Daoy (cell line): ENCODE measurements around the gene LAMA3. TPM values are rescaled to one million over a fixed set of nuclear protein-coding genes. Genes with fewer than 3 reads are reported as not detected.

ENCODE experiments used
- DNase-seq: peaks from one replicate; pipeline ENCODE4 v3.0.0-alpha.2; 2015; ENCODE audit warnings: low read depth
- total RNA-seq: library from RNA; depleted of rRNA; stranded (reverse); fragments of >200 nt; shearing (Covaris generic); gene quantifications from 2 replicates; pipeline ENCODE4 v1.2.3, GENCODE V29; 2014

The LAMA3 gene
- total RNA-seq, 1 experiment from 2014 or later = 1.4 TPM

DNA sequence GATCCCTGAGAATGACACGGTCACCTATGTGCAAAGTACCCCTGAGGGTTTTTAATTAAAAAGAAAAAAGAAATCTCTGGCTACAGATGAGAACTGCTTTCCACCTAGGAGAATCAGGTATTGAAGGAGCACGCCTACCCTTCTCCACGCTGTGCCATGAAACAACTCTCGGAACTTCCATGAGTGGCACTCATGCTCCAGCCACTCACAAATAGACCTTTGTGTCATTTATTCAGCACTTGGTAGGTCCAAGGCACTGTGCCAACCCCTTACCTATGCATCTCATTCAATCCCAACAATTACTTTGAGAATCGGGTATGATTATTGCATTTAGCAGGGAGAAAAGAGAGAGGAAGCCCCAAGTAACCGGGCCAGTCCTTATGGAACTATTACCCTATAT is 280.4 kb downstream of the LAMA3 start:
- DNase-seq = no peak

DNA sequence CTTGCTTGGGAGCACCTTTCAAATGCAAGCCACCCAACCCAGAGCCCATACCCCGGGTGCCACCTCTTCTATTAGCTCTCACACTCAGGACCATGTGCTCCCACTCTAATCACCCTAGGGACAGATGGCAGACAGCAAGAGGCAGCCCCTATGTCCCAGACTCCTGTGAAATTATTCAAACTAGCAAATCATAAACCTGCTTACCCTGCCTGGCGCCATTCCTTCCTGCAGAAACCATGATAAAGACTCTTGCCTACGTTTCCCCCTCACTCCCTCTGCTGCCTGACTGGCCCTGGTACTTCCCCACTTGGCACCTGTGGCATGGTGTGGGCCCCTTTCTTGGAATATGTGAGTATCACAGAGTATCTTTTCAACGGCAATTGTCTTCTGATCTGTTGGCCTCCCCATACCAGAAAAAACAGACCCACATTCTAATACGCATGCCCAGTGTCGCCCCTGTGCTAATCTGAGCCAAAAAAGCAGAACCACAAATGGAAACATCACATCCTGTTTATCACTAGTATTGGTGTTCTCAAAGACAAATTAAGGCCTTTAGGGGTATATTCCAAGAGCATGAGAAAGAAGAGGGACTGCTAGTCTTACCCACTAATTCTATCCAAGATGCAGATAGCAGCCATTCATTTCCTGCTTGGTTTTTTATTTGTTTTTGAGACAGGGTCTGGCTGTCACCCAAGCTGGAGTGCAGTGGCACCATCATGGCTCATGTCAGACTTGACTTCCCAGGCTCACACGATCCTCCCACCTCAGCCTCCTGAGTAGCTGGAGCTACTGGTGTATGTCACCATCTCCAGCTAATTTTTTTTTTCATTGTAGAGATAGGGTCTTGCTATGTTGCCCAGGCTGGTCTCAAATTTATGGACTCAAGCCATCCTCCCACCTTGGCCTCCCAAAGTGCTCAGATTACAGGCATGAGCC is 281.2 kb downstream of the LAMA3 start:
- DNase-seq = no peak

DNA sequence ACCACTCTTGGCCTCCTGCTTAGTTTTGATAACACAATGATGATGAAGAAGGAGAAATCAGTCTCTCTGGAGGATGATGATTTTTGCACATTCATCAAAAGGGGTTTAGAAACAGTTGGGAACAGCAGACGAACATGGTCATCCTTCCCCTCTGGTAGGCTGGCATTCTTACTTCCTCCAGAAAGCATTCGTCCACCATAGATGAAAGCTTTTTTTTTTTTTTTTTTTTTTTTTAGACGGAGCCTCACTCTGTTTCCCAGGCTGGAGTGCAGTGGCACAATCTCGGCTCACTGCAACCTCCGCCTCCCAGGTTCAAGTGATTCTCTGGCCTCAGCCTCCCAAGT is 281.8 kb downstream of the LAMA3 start:
- no peak for DNase-seq

DNA sequence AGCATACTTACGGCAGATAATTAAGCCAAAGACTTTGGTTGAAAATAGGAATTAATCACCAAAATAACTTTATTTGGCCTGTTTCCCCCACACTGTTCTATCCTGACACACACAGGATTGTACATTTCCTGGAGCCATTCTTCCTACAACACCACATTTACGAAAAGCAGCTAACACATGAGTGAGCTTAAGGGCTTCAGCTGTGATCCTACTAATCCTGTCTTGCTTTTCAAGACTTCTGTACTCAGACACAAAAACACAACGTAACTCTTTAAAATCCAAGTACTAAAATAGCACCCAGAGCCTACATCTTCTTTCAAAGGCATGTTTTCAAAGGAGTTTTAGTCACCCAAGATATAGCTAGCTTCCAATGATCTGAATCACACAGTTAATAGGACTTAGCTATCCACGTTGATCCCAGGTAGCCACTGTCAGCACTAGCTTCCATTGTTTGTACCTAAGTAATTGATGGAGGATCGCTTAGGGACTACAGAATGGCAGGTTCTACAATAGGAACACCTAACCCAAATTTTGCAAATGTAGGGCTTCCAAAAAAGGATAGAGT is 282.5 kb downstream of the LAMA3 start:
- no peak for DNase-seq

DNA sequence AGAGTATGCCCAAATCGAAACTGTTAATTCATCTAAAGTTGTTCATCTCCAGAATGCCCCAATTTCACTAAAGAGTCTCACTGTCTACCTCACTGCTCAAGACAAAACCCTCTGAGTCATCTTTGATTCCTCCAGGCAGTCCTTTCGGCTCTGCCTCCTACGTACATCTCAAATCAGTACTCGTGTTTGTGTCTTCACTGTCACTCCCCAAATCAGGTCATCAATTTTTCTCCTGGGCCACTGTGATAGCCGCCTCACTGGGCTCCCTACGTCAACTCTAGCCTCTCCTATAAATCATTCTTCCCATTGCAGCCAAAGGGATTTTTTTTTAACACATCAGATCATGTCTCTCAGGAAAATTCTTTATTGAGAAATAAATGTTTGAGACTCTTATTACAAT is 283.2 kb downstream of the LAMA3 start:
- no peak for DNase-seq

DNA sequence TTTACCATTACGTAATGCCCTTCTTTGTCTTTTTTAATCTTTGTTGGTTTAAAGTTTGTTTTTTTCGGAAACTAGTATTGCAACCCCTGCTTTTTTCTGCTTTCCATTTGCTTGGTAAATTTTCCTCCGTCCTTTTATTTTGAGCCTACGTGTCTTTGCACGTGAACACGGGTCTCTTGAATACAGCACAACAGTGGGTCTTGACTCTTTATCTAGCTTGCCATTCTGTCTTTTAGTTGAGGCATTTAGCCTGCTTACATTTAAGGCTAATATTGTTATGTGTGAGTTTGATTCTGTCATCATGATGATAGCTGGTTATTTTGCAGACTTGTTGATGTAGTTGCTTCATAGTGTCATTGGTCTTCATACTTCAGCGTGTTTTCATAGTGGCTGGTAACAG is 287.9 kb downstream of the LAMA3 start:
- DNase-seq = no peak

DNA sequence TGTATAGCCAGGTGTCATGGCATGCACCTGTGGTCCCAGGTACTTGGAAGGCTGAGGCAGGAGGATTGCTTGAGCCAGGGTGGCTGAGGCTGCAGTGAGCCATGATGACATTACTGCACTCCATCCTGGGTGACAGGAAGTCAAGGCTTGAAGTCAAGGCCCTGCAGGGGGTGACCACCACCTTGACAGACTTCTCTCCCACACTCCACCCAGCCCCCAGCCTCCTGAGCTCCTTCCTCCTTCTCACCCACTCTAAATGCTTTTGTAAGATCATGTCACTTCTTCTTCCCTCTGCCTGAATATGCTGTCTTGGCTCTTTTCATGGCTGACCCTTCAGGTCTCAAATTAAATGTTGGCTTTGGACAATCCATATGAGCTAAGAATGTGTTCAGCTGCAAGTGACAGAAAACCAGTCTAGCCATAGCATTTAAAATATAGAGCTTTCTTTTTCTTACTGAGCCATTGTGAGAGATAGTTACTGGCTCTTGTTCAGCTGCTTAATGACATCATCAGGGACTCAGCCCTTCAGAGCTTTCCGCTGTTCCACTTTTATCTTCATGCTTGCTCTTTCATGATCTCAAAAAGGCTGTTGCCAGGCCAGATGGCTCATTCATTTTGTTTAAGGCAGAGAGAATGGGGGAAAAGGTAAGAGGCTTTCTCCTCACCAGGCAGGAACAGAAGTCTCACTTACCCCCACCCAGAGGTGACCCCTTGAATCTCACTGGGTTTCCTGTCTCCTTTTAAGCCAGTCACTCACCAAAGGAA is 288.6 kb downstream of the LAMA3 start:
- no peak for DNase-seq

DNA sequence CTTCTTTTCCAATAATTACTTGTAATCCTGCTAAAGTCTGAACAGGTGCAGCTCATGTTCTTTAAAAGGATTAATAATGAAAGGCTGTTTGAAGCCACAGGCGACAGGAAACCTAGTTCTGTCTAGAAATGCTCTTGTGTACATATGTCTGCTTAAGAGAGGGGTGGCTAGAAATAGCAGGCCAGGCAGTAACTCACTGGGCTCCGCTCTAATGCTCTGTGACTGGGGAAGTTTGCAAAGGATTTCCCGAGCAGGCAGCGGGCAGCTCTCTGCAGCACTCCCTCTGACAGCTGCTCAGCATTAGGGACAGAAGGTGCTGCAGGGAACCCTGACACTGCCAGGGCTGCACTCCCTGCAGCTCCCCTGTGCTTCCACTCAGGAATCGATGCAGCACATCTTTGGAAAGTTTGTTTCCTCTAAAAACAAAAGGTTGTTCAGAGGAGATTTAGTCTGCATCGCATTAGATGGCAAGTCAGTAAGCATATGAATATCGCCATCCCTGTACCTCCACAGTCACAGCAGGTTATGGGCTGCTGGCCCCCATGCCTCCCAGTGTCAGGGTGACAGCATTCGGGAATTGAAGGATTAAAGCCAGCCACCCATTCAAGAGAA is 292.2 kb downstream of the LAMA3 start:
- no peak for DNase-seq

DNA sequence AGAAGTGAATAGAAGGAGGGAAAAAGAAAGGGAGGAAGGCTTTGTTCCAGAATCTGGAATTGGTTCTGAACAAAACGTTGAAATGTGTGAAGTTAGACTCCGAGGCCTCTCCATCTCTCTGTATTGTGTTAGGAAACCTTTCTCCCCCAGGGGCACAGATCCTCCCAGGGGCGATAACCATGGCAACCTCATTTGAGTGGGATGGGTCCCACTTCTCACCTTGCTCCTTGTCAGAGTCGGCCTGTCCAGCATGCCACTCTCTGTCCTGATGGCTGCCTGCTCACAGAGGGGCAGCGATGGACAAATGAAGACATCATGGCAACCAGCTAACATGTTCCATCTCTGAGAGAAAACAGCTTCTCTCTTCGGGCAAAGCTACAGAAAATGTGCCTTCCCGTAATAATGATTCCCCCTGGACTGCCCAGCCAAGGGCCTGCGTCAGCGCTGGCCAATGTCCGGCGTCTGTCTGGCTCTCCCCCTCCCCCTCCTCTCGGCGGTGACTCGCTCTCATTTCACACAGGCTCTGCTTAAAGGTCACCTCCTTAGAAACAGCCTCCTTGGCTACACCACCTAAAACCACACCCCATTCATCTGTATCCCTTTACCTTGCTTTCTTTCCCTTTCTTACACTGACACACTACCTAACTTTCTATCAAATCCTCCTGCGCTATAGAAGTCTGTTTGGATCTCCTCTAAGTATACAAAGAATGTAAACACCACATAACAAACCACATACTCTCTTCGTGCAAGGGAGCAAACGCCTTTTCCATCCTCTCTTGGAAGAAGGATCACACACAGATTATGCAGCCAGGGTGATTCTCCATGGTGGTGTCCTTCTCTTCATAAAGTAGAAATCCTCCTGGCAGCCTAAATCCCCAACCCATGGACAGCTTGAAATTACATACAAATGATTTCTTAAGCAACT is 293.2 kb downstream of the LAMA3 start:
- peak; percentile 59 for DNase-seq

DNA sequence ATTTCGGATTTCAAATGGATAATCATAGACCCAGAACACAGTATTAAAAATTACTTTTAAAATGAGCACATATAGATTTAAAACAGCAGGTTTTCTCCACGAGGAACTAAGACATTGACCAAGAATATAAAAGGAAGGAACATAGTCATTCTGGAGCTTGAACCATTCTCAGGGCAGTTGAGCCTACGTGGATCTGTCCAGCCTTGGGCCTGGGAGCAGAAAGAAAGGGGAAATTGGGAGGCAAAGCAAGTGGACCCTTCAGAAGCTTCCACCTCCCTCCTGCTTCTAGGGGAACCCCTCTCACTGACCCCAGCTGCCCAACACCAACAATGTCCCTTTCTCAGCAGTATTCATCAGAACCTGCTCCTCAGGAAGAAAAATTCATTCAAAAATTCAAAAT is 293.9 kb downstream of the LAMA3 start:
- no peak for DNase-seq

DNA sequence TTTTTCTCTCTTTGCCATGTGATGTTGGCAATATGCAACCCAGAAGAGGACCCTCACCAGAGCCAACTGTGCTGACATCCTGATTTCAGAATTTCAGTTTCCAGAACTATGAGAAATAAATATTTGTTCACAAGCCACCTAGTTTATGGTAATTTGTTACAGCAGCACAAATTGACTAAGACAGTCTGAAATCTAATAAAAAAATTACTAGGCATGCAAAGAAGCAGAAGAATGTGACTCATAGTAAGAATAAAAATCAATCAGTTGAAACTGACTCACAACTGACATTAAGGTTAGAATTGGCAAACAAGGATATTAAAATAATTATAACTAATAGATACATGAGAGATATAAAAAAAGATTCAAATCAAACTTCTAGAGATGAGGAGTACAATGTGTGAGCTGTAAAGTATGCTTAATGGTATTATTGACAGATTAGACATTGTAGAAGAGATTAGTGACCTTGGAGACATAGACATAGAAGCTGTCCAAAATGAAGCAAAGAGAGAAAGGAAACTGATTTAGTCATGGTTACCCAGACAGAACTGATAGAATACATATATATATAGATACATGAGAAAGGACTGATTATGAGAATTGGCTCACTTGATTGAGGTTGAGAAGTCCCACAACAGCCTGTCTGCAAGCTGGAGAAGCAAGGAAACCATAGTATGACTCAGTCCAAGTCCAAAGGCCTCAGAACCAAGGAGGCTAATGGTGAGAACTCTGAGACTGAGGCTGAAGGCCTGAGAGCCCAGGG is 297.5 kb downstream of the LAMA3 start:
- DNase-seq = no peak

DNA sequence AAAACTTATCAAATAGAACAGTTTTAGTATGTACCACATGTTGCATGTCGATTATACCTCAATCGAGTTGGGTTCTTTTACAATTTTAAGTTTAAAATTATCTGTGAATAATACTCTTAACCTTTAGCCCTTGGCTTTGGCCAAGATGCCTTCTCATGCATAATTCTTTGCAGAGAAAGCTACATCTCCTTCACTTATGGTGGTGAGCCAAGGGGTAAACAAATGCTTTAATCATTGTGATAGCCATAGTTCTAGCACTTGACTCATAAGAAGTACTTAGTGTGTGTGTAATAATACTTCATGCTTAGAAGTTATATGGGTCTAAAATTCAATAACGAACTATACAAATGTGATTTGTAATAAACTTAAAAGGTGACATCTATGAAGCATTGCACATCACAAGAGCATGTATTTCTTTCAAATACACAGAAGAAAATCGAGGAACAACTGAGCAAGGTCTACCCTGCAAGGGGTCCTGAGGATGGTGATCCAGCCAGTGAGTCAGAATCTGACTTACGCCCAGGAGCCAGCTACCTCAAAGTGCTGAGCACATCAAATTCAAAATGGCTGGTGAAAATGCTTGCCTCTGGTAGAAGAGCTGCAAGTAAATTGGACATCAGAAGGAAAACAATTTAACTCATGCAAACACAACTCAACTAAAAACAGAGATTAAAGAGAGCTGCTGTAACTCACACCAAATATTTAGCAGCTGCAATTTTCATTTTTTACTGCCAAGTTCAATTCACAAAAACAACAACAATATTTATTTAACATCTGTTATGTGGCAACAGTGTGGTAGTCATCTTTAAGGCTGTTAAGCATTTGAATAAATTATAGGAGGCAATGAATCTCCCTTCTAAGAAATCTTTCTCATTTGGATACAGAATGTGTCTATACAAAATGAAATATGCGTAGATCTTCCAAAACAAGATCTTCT is 301.5 kb downstream of the LAMA3 start:
- no peak for DNase-seq

DNA sequence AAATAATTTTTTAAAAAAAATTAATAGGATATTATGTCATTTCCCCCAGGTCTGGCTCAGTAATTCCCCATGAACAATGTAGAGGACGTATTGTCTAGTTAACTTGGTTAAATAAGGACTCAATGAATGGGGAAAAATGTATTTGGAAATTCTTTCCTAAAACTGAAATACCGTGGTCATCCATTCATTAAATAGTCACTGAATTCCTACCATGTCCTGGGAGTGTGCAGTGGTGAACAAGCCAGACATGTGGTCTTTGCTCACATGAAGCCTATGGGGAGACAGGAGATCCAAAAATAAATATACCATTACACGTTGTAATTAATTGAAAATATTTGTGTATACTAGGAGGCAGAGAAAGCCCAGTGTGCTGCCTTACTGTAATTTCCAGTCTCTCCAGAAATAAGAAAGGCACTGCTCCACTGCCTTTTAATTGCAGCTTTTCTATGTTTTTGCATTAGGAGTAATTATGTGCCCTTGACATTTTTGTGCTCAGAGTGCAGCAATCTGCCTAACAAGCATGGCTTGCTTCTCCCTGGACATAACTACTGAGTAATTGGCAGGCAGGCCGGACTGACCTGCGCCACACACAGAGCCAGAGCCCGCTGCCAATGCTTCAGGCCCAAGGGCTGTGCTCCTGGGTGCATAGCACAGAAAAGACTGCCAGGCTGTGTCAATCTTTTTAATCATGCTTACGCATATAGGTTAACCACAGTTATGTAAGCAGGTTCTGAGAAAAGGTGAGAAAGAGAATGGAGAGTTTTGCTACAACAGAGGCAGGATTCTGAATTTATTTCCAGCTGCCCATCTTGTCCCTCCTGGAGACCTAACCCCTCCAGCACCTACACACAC is 303.1 kb downstream of the LAMA3 start:
- peak; percentile 50 for DNase-seq

DNA sequence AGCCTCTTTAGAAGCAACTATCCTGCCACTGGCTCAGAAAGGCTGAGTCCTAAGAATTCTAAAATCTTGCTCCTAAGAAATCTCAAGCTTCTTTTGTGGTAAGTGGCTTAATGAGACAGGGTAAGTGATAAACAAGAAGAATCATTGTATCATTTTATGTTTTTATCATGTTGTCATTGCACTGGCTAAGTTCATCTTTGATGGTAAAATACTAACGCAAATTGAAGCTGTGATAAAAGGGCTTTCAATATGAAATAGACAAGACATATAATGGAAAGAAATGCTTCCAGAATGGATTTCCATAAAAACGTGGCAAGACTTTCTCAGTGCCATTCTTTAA is 303.7 kb downstream of the LAMA3 start:
- DNase-seq = no peak

DNA sequence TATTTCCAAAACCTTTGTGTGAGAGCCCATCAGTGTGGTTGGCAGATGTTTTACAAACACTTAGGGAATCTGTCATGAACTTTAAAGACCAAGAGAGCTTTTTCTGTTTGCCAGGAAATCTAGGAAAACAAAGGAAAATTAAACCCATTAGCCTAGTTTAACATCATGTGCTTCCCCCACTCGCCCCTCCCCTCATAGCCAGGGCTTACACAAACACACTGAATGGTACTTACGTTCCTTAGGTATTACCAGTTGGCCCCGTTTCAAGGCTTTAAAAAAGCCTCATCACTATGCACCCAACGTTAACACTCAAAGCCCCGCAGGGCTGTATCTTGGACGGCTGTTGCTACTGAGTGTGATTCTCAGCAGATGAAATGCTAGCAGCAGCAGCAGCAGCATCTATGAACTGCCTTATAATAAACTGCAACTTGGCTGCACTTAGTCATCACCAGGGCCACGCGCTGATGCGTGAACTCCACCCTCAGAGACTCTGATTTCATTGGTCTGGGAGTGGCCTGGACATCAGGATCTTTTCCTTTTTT is 305.2 kb downstream of the LAMA3 start:
- peak; percentile 78 for DNase-seq

DNA sequence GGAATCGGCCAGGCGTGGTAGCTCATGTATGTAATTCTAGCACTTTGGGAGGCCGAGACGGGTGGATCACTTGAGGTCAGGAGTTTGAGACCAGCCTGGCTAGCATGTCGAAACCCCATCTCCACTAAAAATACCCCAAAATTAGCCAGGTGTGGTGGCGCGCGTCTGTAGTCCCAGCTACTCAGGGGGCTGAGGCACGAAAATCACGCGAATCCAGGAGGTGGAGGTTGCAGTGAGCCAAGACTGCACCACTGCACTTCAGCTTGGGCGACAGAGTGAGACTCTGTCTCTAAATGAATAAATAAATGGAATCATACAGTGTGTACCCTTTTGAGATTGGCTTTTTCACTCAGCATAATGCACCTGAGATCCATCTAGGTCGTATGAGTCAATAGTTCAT is 305.9 kb downstream of the LAMA3 start:
- DNase-seq = no peak

DNA sequence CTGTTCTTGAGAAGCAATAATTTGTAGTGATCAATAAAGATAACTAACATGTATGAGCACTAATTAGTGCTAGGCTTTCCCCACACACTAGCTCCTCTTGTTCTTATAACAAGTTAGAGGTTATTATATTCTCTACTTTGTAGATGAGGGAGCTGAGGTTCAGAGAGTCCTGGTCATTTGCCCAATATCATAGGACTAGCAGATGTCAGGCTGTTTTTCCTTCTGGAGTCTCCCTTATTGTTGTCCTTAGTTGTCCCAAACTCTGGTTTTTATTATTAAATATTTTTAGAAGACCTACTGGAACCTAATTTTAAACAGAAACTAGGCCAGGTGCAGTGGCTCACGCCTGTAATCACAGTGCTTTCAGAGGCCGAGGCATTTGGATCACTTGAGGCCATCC is 308.8 kb downstream of the LAMA3 start:
- no peak for DNase-seq

DNA sequence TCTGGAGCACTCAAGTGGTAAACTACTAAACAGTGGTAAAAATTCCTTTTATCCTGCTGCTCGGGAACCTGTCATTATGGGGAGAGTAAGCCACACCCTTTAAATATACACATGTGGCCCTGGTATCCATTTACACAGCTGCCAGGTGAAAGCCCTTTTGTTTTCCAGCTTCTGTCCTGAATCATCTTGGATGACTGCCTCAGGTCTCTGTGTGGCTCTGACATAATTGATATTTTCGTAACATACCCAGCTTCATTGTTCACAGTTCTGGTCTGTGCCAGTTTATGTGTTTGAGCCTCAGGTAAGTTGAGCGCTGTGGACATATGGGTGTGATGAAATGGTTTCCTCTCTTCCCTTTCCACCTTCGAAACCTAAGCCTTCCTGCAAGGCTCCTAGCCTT is 309.6 kb downstream of the LAMA3 start:
- peak; percentile 30 for DNase-seq
